ENCODE measurements around the gene TP53I11.
A peak's percentile ranks its signal among the peaks of the same experiment; 100 is the strongest.

TP53I11 gene

GRCh38 chr11:44950031-44950624 lies 555 bp downstream of the TP53I11 start:
- peak; percentile 14 for ATAC-seq
- TF ChIP-seq PPARA (CRISPR knock-in tag; IDR thresholded peaks at IDR 0.05; ENCODE audit: borderline replicate concordance) = no peak
- no peak for TF ChIP-seq ISL1 (CRISPR knock-in tag; IDR thresholded peaks at IDR 0.05)
- TF ChIP-seq TOX (CRISPR knock-in tag; IDR thresholded peaks at IDR 0.05; ENCODE audit: borderline replicate concordance) = no peak
- no peak for TF ChIP-seq ZNF70 (CRISPR knock-in tag; IDR thresholded peaks at IDR 0.05)
- no peak for TF ChIP-seq BACH2 (CRISPR knock-in tag; IDR thresholded peaks at IDR 0.05; ENCODE audit: borderline replicate concordance)

- ATAC-seq = peak; percentile 71
These were observed 1.3 kb downstream of the TP53I11 start for GRCh38 chr11:44949160-44950030.

More at GRCh38 chr11:44949160-44950030, 1.3 kb downstream of the TP53I11 start:
- TF ChIP-seq CREB5 (CRISPR knock-in tag; IDR thresholded peaks at IDR 0.05; ENCODE audit: low read depth) (no peak), TSHZ2 (CRISPR knock-in tag; IDR thresholded peaks at IDR 0.05) (no peak), TOX (CRISPR knock-in tag; IDR thresholded peaks at IDR 0.05; ENCODE audit: borderline replicate concordance) (no peak), ZFP30 (CRISPR knock-in tag; IDR thresholded peaks at IDR 0.05) (no peak), OSR1 (CRISPR knock-in tag; IDR thresholded peaks at IDR 0.05) (no peak), ISL1 (CRISPR knock-in tag; IDR thresholded peaks at IDR 0.05) (no peak), BACH2 (CRISPR knock-in tag; IDR thresholded peaks at IDR 0.05; ENCODE audit: borderline replicate concordance) (no peak), POU6F1 (CRISPR knock-in tag; IDR thresholded peaks at IDR 0.05; ENCODE audit: borderline replicate concordance, low read depth) (no peak), TCF4 (CRISPR knock-in tag; IDR thresholded peaks at IDR 0.05; ENCODE audit: borderline replicate concordance) (no peak), ESRRG (CRISPR knock-in tag; IDR thresholded peaks at IDR 0.05) (no peak), PPARA (CRISPR knock-in tag; IDR thresholded peaks at IDR 0.05; ENCODE audit: borderline replicate concordance) (no peak), PATZ1 (CRISPR knock-in tag; IDR thresholded peaks at IDR 0.05; ENCODE audit: borderline replicate concordance) (no peak), CSRNP3 (CRISPR knock-in tag; IDR thresholded peaks at IDR 0.05) (no peak), ZC3H10 (CRISPR knock-in tag; IDR thresholded peaks at IDR 0.05) (no peak), ZNF70 (CRISPR knock-in tag; IDR thresholded peaks at IDR 0.05) (no peak), GLIS3 (CRISPR knock-in tag; IDR thresholded peaks at IDR 0.05) (no peak), ZNF8 (CRISPR knock-in tag; IDR thresholded peaks at IDR 0.05) (no peak), SNAI2 (CRISPR knock-in tag; IDR thresholded peaks at IDR 0.05) (no peak), ZNF565 (CRISPR knock-in tag; conservative IDR thresholded peaks at IDR 0.05; ENCODE audit: low read depth) (no peak)
